Left ventricle myocardium inferior (tissue), 1 donor: Measurements from ENCODE around the gene LITAF. TPM values are rescaled to one million over a fixed set of nuclear protein-coding genes. Genes with fewer than 3 reads are reported as not detected.

Experiments used
- DNase-seq: peaks from one replicate; pipeline ENCODE4 v3.0.0-alpha.2; 2020
- H3K27ac ChIP-seq: fragments of 200-600 bp; replicated peaks from 2 replicates; pipeline ENCODE4 v1.8.0; 2021
- H3K27me3 ChIP-seq: fragments of 200-600 bp; 2 replicates; pipeline ENCODE4 v1.8.0; 2021; ENCODE audit warnings: low read depth
- H3K36me3 ChIP-seq: fragments of 200-600 bp; 2 replicates; pipeline ENCODE4 v1.8.0; 2021
- H3K4me1 ChIP-seq: fragments of 200-600 bp; 2 replicates; pipeline ENCODE4 v1.8.0; 2021
- H3K4me3 ChIP-seq: fragments of 200-600 bp; 2 replicates; pipeline ENCODE4 v1.8.0; 2021; ENCODE audit warnings: mild to moderate bottlenecking, moderate library complexity
- H3K9me3 ChIP-seq: fragments of 200-600 bp; replicated peaks from 2 replicates; pipeline ENCODE4 v1.8.0; 2021
- intact Hi-C: fragments of 100-400 bp; cut with micrococcal nuclease; formaldehyde crosslinking; loops from one replicate; pipeline ENCODE4 v1.11.0; 2022
- total RNA-seq: library from RNA; stranded (reverse); fragmentation: NEBNext Ultra II Directional; extraction: Animal tissue kit (Norgen Biotek cat#: 25700); gene quantifications from one replicate; pipeline ENCODE4 v1.2.1, GENCODE V29; 2021
- TF ChIP-seq, protein P1 (sequence below): fragments of 200-600 bp; IDR thresholded peaks from 2 replicates; pipeline ENCODE4 v1.8.0; 2021; ENCODE audit warnings: antibody characterized with exemption, mild to moderate bottlenecking, borderline replicate concordance
- donor health status: DM: no; HTN: yes; CAD: no; lungs with severe emphysema.

Gene LITAF
- total RNA-seq, 1 donor from 2014 or later = 55.6 TPM

- no peak overlapping the region for H3K4me3 ChIP-seq
- TF ChIP-seq, protein P1, sequence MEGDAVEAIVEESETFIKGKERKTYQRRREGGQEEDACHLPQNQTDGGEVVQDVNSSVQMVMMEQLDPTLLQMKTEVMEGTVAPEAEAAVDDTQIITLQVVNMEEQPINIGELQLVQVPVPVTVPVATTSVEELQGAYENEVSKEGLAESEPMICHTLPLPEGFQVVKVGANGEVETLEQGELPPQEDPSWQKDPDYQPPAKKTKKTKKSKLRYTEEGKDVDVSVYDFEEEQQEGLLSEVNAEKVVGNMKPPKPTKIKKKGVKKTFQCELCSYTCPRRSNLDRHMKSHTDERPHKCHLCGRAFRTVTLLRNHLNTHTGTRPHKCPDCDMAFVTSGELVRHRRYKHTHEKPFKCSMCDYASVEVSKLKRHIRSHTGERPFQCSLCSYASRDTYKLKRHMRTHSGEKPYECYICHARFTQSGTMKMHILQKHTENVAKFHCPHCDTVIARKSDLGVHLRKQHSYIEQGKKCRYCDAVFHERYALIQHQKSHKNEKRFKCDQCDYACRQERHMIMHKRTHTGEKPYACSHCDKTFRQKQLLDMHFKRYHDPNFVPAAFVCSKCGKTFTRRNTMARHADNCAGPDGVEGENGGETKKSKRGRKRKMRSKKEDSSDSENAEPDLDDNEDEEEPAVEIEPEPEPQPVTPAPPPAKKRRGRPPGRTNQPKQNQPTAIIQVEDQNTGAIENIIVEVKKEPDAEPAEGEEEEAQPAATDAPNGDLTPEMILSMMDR = no peak
- peaks cover 19% of the 10 kb centered on the region for H3K4me1 ChIP-seq
- peak overlapping the region; percentile 72 for H3K27ac ChIP-seq
- H3K36me3 ChIP-seq = no peaks in the 10 kb centered on the region
- no peaks in the 10 kb centered on the region for H3K9me3 ChIP-seq
- no peaks in the 10 kb centered on the region for H3K27me3 ChIP-seq
- intact Hi-C loops = no loop called here
- DNase-seq = peak; percentile 41
These were observed 42.6 kb upstream of the LITAF start for GRCh38 chr16:11629071-11630030.

GRCh38 chr16:11627822-11628457 is 41.2 kb upstream of the LITAF start:
- TF ChIP-seq, protein P1 = no peak
- Histone ChIP-seq H3K36me3 (no peaks in the 10 kb centered on the region), H3K27ac (peak overlapping the region; percentile 72), H3K4me1 (peaks cover 16% of the 10 kb centered on the region), H3K4me3 (no peak overlapping the region), H3K9me3 (no peaks in the 10 kb centered on the region), H3K27me3 (no peaks in the 10 kb centered on the region)
- DNase-seq = no peak
- intact Hi-C loops = no loop called here

- H3K9me3 ChIP-seq = no peaks in the 10 kb centered on the region
- TF ChIP-seq, protein P1 = no peak
- peaks cover 10% of the 10 kb centered on the region for H3K4me1 ChIP-seq
- H3K36me3 ChIP-seq = no peaks in the 10 kb centered on the region
- no peak for DNase-seq
- no peaks in the 10 kb centered on the region for H3K27me3 ChIP-seq
- no peak overlapping the region for H3K4me3 ChIP-seq
- intact Hi-C loops = no loop called here
- H3K27ac ChIP-seq = peak overlapping the region; percentile 72
These were observed 40.6 kb upstream of the LITAF start for GRCh38 chr16:11627292-11627663.

DNA sequence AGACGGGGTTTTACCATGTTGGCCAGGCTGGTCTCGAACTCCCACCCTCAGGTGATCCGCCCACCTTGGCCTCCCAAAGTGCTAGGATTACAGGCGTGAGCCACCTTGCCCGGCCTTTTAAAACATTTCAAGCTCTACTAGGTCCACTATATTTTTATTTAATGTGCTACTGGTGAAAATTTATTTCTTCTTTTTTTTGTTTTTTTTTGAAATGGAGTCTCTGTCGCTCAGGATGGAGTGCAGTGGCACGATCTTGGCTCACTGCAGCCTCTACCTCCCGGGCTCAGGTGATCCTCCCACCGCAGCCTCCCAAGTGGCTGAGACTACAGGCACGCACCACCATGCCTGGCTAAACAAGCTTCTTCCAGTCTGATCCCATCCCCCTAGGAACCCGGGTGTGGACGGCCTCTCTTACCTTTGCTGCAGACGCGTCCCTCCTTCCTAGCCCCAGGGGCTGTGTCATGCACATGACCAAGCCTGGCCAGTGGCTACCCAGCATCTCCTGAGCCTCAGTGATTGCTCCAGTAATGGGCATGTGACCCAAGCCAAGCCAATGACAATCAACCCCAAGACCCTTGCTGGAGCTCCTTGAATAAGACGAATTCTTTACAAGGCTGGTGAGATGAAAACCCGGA is 40.1 kb upstream of the LITAF start:
- no peak for DNase-seq

GRCh38 chr16:11625769-11626168 is 39.0 kb upstream of the LITAF start:
- Histone ChIP-seq H3K36me3 (no peaks in the 10 kb centered on the region), H3K27ac (no peak overlapping the region), H3K4me3 (no peak overlapping the region), H3K9me3 (no peaks in the 10 kb centered on the region), H3K27me3 (no peaks in the 10 kb centered on the region), H3K4me1 (peaks cover 8% of the 10 kb centered on the region)
- intact Hi-C loops = no loop called here
- no peak for DNase-seq
- TF ChIP-seq, protein P1 = no peak

More for the DNA sequence above, 40.1 kb upstream of the LITAF start:
- intact Hi-C loops = no loop called here
- no peak overlapping the region for H3K4me3 ChIP-seq
- peaks cover 8% of the 10 kb centered on the region for H3K4me1 ChIP-seq
- peak overlapping the region; percentile 72 for H3K27ac ChIP-seq
- TF ChIP-seq, protein P1 = no peak
- H3K27me3 ChIP-seq = no peaks in the 10 kb centered on the region
- H3K36me3 ChIP-seq = no peaks in the 10 kb centered on the region
- H3K9me3 ChIP-seq = no peaks in the 10 kb centered on the region
